ENCODE results near the gene ANXA5.

DNA sequence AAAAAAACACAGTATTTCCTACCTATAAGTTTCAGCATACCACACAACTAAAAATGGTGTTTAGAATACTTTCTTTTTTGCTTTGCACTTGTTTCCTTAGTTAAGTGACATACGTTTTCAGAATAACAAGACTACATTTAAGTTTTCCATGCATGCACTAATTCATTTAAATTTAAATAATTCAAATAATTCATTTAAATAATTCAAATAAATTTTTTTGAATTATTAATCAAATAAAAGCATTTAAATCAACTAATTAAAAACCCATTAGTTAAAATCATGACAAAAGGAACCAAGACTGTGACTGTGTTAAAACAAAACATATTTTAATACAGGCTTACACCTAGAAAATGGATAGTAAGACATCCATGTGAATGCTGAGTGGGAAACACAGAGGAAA lies 12.8 kb downstream of the ANXA5 start:
- no peak for TF ChIP-seq CTCF (IDR thresholded peaks at IDR 0.05)
- TF ChIP-seq POLR2A (IDR thresholded peaks at IDR 0.05): no peak
